K562 (cell line): Measurements from ENCODE around the gene TEX38. TPM values are rescaled to one million over a fixed set of nuclear protein-coding genes. Genes with fewer than 3 reads are reported as not detected.

Experiments
- ARNT ChIP-seq, 2 experiments: fragments of 450-650 bp; IDR thresholded peaks; 2 replicates each; pipeline ENCODE4 v1.6.1; 2016; ENCODE audit warnings: mild to moderate bottlenecking in 1 of 2
- E2F8 ChIP-seq: fragments of 450-650 bp; IDR thresholded peaks from 2 replicates; pipeline ENCODE4 v1.7.1; 2018; ENCODE audit warnings: mild to moderate bottlenecking, low read depth; ENCODE audit not compliant: partially characterized antibody
- ELF2 ChIP-seq: fragments of 250-450 bp; sonication (Bioruptor Pico); IDR thresholded peaks from 2 replicates; pipeline ENCODE4 v1.5.0; 2021; ENCODE audit warnings: mild to moderate bottlenecking
- LCOR ChIP-seq: sonication (generic); formaldehyde crosslinking; IDR thresholded peaks from 2 replicates; pipeline ENCODE4 v1.8.0; 2022; ENCODE audit warnings: mild to moderate bottlenecking, missing genetic modification reagents
- MCM3 ChIP-seq: fragments of 450-650 bp; IDR thresholded peaks from 2 replicates; pipeline ENCODE4 v1.6.1; 2016
- REST ChIP-seq, 2 experiments: fragments of 450-650 bp; formaldehyde crosslinking in 1 of 2; IDR thresholded peaks; 2 replicates each; pipeline versions ENCODE4 v1.4.0 to v1.6.1; 2014 to 2020; ENCODE audit warnings: mild to moderate bottlenecking in 2 of 2, borderline replicate concordance in 1 of 2, low read depth in 1 of 2
- SP2 ChIP-seq: IDR thresholded peaks from 2 replicates; pipeline ENCODE4 v1.6.1; 2011; ENCODE audit warnings: mild to moderate bottlenecking, low read depth, low read length, moderate library complexity; ENCODE audit not compliant: poor library complexity, severe bottlenecking; ENCODE audit errors: extremely low read depth
- TCF3 ChIP-seq: sonication (generic); formaldehyde crosslinking; IDR thresholded peaks from 2 replicates; pipeline ENCODE4 v1.4.0; 2020; ENCODE audit warnings: mild to moderate bottlenecking, missing genetic modification reagents
- TEAD2 ChIP-seq: fragments of 450-650 bp; IDR thresholded peaks from 2 replicates; pipeline ENCODE4 v1.6.1; 2016; ENCODE audit warnings: missing genetic modification characterization, control low read depth, missing compliant biosample characterization
- polyA plus RNA-seq, 8 experiments: library from polyadenylated mRNA; depleted of rRNA in 4 of 8; stranded (reverse) in 5 of 8; unstranded in 3 of 8; fragments of >200 nt; fragmentation: Nextera tagmentation in 2 of 8; fragmentation: Illumina TruSeq in 1 of 8; extraction: Ambion mirVana in 2 of 8; extraction: Trizol in 1 of 8; gene quantifications; 2 replicates each; pipeline versions ENCODE4 v1.2.1 to v1.2.3, GENCODE V29; 2011 to 2014; ENCODE audit warnings: inconsistent platforms in 1 of 8, missing spikeins in 1 of 8
- total RNA-seq, 7 experiments: library from RNA; depleted of rRNA in 6 of 7; stranded (reverse); fragments of >200 nt in 6 of 7; fragmentation: Illumina TruSeq in 2 of 7; extraction: Trizol in 2 of 7; gene quantifications; 2 replicates each; pipeline versions ENCODE4 v1.2.1 to v1.2.3, GENCODE V29; 2011 to 2021; ENCODE audit warnings: low replicate concordance in 1 of 7

Gene TEX38
- total and polyA plus RNA-seq, 9 of the 15 experiments (the other 6 are each of a cell fraction or from before 2014, with no cell fraction given), result not detected

DNA sequence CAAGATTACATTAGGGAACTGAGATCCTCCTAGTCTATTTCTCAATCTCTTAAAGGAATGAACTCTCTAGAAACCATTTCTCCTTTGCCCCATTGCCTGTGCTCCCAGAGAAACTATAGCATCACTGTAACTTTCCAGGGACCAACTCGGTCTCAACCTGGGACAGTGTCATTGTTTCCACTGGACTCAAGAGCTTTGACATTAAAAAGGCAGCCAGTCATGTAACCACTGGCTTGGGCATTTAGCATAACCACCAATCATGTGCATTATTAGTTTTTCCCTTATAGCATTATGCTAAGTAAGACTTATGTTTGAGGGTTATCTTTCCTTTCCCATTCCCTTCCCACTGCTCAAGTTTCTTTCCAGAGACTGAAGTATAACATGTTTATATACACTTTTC, 18.2 kb downstream of the TEX38 start (continued):
- no peak for TF ChIP-seq E2F8
- TF ChIP-seq SP2, result no peak
- no peak for TF ChIP-seq TCF3
- no peak for TF ChIP-seq REST (IDR thresholded peaks at IDR 0.05; ENCODE audit: borderline replicate concordance)
- TF ChIP-seq REST (CRISPR knock-in tag; IDR thresholded peaks at IDR 0.05; ENCODE audit: low read depth), result no peak
- TF ChIP-seq LCOR, result no peak
- TF ChIP-seq ELF2 (CRISPR knock-in tag), result no peak
- TF ChIP-seq TEAD2 (tag), result no peak
- no peak for TF ChIP-seq ARNT (IDR thresholded peaks at IDR 0.05)
- TF ChIP-seq MCM3, result no peak
